Left renal pelvis (tissue), 4 donors: ENCODE data around the gene GPA33. TPM values are rescaled to one million over a fixed set of nuclear protein-coding genes. Genes with fewer than 3 reads are reported as not detected.

Source experiments
- DNase-seq, 4 donors: peaks; one replicate each; pipeline ENCODE4 v3.0.0-alpha.2; 2013; ENCODE audit warnings: low read depth in 4 of 4, low spot score in 3 of 4
- polyA plus RNA-seq, 4 donors: library from polyadenylated mRNA; unstranded; fragments of 120-200 nt; gene quantifications; one replicate each; pipeline ENCODE4 v1.2.1, GENCODE V29; 2013; ENCODE audit not compliant: insufficient read length in 4 of 4

The GPA33 gene, protein sequence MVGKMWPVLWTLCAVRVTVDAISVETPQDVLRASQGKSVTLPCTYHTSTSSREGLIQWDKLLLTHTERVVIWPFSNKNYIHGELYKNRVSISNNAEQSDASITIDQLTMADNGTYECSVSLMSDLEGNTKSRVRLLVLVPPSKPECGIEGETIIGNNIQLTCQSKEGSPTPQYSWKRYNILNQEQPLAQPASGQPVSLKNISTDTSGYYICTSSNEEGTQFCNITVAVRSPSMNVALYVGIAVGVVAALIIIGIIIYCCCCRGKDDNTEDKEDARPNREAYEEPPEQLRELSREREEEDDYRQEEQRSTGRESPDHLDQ
- 1 to 10 TPM in 1 of 4 donors, under 1 TPM in 3; 0.22 to 1.7 (median 0.90) TPM for polyA plus RNA-seq

DNA sequence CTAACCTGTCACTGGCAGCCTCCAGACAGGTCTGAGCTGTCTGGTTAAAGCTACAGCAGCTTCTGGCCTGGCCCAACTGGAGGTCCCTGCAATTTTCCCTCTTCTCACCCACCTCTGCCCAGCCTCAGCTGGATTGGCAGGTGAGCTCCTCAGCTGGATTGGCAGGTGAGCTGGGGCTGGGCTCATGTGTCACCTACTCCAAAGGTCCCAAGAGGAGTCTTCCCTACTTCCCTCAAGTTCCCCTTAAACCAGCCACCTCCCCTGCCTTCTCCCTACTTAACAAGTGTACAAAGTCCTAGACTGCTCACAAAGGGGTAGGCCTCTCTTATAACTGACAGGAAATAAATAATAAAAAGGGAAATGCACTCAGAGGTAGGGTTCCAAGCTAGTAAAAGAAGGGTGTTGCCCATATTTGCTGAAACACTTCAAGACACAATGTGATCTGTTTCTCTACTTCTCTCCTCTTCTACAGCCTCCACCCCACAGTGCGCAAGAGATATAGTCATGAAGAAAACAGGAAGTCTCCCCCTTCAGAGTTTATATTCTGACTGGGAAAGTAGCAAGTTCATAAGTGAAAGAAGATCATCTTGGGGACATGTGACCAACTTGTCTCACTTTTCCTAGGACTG is at the start of gene GPA33:
GPA33 (minus strand) TSS at position 64 of the 629 bp plus-strand sequence. CDS start 90 bp downstream, outside the sequence.
- no peak for DNase-seq

DNA sequence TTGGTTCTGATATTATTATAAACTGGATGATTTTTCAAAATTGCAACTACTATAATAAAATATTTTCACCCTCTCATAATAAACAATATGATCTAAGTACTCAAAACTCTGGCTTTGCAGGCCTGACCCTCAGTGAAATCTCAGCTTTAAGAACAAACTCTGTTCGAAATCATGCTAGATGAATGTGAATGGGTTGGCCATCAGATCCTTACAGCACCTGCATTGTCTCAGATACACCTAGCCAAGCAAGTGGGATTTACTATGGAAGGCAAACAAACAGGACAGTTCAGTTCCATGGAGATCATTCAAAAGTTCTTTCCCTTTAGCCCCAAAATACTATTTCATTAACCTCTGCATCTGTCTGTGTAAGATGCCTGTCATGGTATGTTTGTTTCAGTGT is 48.5 kb upstream of the GPA33 start:
- DNase-seq, result no peak

DNA sequence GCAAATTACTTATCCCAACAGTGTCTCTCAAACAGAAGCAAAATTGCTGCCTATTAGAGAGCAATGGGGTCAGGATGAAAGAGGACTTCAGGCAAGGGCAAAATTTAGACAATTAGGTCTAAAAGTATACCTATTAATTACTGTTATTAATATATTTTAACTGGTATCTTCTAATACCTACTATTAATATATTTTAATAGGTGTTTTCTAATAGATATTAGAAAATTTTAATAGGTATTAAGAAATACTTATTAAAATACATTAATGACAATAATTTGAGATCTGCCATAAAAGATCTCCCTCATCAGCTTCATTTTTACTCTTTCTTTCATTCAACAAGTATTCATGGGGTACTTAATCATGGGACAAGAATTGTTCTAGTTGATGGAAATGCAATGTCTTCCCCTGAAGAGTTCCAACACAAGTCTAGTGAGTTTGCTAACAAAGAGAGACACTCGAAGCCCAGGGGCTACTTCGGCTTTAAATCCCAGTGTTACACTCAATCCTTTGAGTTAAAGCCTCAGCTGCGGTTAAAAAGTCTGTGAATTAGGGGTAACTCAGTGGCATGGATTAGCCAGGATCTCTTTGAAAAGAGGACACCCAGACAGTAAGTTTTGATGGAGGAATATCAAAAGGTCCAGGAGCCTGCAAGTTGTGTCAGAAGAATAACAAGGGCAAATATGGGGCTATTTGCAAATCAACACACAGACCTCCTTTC is 47.8 kb upstream of the GPA33 start:
- no peak for DNase-seq

DNA sequence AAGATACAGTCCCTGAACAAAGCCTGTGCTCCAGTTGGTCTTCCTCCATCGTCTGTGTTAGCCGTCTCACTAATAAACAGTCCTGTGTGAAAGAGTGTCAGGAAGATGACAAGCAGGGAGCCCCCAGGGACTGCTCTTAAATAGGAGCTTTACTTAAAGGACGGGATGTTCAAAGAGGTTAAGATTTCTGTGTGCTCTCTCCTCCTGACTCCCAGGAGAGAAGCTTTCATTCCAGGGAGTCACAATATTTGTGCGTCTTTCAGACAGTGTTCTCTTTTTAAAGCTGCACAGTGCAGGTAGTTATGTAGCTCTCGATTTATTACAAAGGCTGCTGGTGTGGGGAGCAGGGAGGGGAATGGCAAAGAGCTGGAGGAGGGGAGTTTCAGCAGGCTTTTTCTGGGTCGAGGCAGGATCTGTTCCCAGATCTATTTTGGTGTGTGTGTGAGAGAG is 47.2 kb upstream of the GPA33 start:
- DNase-seq, result no peak

DNA sequence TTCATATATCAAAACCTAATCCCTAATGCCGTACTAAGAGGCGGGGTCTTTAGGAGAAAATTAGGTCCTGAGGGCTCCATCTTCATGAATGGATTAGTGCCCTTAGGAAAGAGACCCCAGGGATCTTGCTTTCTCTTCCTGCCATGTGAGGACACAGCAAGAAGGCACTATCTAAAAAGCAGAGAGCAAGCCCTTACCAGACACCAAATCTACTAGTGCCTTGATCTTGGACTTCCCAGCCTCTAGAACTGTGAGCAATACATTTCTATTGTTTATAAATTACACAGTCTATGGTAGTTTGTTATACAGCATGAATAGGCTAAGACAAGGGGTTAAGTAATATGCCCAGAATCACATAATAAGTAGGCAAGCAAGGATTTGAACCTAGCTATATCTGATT is 46.6 kb upstream of the GPA33 start:
- DNase-seq, result no peak

DNA sequence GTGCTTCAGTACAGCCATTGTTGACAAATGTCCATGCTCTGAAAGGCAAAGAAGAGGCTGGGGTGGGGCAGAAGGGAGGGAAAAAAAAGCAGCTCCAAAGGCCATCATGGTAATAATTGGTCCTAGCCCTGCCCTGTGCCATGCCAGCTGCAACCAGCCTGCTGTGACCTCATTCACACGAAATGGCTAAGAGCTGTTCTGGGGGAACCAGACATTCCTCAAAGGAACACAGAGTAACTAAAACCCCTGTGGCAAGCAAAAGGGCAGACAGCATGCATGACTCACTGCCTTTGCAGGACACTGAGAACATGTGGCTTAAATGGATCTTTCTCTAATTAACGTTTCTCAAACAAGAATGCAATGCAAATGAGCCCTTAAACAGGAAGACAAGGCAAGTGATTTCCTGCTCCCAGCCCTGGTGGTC is 46.0 kb upstream of the GPA33 start:
- no peak for DNase-seq

DNA sequence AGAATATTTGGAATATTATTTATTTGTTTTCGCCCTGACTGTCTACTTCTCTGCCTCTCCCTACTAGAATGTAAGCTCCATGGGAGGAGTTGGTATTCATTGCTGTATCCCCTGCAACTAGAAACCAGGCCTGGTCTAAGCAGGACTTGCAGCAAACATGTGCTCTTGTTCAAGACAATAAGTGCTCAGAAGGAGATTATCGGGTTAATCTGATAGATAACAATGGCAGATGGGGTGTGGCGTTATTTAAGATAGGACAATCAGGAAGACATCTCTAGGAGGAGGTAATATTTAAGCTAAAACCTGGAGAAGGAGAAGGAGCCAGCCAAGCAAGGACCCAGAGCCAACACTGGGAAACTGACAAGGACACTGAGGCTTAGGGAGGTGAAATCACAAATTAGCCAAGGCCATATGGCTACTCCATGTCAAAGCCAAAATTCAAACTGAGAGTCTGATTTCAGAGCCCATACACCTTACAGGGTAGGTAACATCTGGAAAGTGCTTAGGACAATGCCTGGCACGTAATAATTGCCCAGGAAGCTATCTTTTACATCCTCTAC is 45.2 kb upstream of the GPA33 start:
- DNase-seq, result no peak

DNA sequence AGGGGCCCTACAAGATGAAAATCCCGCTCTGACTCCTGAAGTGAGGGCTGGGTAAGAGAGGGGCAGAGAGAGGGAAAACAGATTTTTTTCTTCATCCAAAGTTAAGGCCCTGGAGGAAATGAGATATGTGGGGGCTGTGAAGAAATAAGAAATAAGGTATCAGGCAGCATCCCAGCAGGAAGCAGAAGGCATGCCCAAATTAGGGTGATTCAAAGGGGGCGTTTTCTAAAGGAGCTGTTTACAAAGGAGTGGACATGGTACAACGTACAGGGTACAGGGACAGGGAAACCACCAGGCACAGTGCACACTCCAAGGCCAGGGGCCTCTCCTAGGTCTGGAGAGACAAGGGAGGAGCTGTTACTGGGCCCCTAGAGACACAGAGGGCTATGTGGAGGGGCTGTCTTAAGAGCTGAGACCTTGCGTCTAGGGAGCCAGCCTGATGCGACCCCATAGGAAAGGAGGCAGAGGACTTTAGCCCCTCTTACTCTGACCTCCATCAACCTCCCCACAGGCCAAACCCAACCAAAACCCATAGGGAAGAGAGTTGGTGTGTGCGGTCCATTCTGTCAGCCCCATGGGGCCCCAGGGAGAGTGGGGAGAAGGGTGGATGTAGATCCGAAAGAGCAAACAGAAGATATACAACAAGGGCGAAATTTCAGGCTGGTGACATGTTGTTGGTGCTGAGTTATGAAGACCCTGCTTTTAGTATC is 42.3 kb upstream of the GPA33 start:
- no peak for DNase-seq

DNA sequence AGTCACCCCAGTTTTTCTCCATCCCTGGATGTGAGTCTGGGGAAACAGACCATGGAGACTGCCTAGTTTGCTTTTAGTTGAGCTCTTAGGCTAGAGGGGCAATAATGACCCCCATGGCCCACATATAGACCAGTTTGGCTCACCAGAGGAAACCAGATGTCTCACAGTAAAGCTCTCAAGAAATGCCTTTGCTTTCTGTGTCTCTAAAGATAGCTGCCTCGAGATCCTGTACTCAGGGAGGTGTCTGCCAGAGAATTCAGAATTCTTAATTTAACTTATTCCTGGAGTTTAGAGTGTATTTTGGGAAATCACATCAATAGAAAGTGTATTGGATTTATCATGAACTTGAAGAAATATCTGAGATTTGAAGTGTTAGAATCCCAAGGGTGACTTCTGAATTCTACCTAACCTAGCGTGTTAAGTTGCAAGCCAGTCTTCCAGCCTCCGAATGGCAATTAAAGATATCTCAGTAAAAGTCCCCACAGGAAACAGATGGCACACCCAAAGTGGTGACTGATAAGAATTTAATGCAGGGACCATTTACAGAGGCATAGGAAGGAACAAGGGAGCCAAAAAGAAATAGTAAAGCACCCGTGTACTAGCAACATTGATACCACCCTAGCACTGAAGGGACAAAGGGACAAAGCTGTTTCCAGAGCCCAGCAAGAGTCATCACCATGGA is 40.8 kb upstream of the GPA33 start:
- no peak for DNase-seq

DNA sequence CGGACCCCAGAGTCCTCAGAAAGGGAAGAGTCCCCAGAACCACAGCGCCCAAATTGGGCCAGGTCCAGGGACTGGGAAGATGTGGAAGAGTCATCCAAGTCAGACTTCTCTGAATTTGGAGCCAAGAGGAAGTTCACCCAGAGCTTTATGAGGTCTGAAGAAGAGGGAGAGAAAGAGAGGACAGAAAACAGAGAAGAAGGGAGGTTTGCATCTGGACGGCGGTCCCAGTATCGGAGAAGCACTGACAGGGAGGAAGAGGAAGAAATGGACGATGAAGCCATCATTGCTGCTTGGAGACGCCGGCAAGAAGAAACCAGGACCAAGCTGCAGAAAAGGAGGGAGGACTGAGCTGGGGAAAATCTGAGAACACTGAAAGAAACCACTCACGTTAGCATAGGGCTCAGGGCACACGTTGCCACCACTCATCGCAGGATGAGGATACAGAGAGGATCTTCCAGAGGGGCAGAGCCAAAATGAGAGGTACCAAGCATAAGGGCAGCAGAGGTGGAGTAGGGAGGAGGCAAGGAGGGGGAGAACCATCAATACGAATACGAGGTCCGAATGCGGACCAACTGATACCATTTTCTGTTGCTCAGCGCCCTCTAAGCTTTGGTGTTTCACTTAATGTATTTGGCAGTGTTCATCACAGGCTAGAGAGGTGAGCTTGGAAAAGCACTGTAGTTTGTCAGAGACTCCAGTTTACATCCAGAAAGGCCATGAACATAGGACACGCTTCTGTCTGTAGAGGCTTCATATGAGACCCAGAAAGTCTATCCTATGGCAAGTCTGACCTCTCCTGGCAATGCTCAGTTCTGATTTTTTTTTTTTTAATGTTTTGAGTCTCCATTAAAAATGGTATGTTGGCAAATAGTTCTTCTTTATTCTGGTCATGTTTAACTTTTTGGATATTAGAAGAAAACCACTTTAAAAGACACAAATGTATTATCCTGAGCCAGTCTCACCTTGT is 38.4 kb upstream of the GPA33 start:
- DNase-seq, result no peak

DNA sequence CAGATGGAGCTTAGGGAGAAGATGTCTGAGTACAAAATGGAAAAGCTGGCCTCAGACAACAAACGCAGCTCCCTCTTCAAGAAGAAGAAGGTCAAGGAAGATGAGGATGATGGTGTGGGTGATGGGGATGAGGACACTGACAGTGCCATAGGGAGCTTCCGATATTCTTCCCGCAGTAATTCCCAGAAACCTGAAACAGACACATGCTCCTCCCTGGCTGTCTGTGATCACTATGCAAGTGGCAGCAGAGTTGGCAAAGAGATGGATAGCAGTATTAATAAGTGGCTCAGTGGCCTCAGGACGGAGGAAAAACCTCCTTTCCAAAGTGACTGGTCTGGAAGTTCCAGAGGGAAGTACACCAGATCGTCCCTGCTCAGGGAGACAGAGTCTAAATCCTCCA is 37.5 kb upstream of the GPA33 start:
- DNase-seq, result no peak

DNA sequence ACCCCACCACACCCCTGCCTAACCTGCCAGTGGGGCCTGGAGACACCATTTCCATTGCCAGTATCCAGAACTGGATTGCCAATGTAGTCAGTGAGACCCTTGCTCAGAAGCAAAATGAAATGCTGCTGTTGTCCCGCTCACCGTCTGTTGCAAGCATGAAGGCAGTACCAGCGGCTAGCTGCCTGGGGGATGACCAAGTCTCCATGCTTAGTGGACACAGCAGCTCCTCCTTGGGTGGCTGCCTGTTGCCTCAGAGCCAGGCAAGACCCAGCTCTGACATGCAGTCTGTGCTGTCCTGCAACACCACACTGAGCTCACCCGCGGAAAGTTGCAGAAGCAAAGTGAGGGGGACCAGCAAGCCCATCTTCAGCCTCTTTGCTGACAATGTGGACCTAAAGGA is 37.1 kb upstream of the GPA33 start:
- DNase-seq, result no peak

DNA sequence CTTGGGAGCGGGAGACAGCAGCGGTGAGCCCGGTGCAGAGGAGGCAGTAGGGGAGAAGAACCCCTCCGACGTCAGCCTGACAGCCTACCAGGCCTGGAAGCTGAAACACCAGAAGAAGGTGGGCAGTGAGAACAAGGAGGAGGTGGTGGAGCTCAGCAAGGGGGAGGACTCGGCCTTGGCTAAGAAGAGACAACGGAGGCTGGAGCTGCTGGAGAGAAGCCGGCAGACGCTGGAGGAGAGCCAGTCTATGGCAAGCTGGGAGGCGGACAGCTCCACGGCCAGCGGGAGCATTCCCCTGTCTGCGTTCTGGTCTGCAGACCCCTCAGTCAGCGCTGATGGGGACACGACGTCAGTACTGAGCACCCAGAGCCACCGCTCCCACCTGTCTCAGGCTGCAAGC is 36.6 kb upstream of the GPA33 start:
- DNase-seq, result no peak

DNA sequence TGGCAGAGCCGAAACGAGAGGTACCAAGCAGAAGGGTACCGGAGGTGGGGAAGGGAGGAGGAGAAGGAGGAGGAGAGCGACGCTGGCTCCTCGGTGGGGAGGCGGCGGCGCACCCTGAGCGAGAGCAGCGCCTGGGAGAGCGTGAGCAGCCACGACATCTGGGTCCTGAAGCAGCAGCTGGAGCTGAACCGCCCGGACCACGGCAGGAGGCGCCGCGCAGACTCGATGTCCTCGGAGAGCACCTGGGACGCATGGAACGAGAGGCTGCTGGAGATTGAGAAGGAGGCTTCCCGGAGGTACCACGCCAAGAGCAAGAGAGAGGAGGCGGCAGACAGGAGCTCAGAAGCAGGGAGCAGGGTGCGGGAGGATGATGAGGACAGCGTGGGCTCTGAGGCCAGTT is 36.1 kb upstream of the GPA33 start:
- DNase-seq, result no peak

DNA sequence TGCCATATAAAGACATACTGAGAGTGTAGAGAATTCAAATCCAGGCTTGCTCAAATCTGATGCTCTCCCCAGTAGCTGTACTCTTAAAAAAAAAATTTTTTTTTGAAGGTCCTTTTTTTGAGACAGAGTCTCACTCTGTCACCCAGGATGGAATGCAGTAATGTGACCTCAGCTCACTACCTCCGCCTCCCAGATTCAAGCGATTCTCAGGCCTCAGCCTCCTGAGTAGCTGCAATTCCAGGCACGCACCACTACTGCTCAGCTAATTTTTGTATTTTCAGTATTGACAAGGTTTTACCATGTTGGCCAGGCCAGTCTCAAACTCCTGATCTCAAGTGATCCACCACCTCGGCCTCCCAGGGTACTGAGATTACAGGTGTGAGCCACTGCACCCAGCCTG is 32.4 kb upstream of the GPA33 start:
- no peak for DNase-seq

DNA sequence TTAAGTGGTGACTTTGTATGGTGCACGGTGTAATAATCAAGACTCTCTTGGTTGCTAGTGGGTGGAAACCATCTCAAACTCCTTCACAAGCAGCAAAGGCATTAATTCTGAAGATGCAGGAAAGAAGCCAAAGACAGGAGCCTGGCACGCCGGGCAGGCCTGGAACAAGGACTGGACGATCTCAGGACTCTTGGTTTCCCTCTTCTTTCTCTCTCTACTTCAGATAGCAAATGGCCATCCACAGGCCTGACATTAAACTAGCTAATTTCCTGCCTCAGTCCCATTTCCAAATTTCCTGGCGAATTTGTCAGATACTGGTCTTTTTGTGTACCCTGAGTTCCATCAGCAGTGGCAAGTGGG is 31.9 kb upstream of the GPA33 start:
- no peak for DNase-seq

DNA sequence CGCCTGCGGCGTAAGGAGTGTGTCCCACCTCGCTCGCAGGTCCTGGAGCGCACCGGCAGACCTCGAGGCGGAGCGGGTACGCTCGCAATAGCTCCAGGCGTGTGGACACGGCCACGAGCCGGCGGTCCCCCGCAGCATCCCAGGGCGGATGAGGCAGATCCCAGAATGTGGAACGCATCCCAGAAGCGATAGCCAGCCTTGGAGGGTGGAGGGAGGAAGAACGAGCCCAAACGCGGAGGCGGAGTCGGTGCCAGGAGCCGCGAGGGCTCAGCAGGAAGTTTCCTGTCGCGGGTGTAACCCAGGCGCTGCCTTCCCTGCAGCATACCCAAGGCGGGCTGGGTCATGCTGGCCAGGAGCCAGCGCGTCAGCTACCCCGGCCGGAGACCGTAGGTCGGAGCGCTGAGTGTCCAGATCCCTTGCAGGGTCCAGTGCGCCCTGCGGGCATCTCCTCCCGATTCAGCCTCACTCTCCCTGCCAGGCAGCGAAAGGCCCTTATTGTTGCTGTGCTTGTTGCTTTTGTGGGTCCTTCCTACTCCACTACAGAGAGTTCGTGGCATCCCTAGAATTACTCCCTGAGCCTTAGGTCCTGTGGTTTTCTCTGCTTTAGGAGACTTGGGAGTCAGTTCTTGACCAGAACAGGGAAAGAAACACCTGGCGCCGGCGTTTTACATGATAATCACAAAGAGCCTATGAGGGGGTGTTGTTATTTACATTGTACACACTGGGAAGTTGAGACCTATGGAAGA is 31.4 kb upstream of the GPA33 start:
- DNase-seq, result peak in 3 of 4 donors; percentile 14 to 19 (median 18)

DNA sequence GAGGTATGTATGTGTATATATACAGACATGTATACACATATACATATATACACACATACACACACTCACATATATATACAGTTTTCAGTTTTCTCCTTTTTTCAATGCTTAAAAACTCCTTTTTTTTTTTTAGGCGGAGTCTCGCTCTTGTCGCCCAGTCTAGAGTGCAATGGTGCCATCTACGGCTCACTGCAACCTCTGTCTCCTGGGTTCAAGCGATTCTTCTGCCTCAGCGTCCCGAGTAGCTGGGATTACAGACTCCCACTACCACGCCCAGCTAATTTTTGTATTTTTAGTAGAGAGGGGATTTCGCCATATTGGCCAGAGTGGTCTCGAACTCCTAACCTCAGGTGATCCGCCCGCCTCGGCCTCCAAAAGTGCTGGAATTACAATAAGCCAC is 30.7 kb upstream of the GPA33 start:
- DNase-seq, result no peak
